Measurements from ENCODE around the gene PMCH.

Gene PMCH

GRCh38 chr12:102204025-102204424, 6.4 kb upstream of the PMCH start:
- no peak for DNase-seq (ENCODE audit: low spot score)
- TF ChIP-seq, protein P1, sequence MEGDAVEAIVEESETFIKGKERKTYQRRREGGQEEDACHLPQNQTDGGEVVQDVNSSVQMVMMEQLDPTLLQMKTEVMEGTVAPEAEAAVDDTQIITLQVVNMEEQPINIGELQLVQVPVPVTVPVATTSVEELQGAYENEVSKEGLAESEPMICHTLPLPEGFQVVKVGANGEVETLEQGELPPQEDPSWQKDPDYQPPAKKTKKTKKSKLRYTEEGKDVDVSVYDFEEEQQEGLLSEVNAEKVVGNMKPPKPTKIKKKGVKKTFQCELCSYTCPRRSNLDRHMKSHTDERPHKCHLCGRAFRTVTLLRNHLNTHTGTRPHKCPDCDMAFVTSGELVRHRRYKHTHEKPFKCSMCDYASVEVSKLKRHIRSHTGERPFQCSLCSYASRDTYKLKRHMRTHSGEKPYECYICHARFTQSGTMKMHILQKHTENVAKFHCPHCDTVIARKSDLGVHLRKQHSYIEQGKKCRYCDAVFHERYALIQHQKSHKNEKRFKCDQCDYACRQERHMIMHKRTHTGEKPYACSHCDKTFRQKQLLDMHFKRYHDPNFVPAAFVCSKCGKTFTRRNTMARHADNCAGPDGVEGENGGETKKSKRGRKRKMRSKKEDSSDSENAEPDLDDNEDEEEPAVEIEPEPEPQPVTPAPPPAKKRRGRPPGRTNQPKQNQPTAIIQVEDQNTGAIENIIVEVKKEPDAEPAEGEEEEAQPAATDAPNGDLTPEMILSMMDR (IDR thresholded peaks at IDR 0.05; ENCODE audit: extremely low read depth, missing control alignments) = no peak

GRCh38 chr12:102202556-102202955, 4.9 kb upstream of the PMCH start:
- TF ChIP-seq, protein P1 (IDR thresholded peaks at IDR 0.05; ENCODE audit: extremely low read depth, missing control alignments) = no peak
- DNase-seq (ENCODE audit: low spot score) = no peak

- DNase-seq (ENCODE audit: low spot score) = no peak
- TF ChIP-seq, protein P1 (IDR thresholded peaks at IDR 0.05; ENCODE audit: extremely low read depth, missing control alignments) = no peak
These were observed 3.9 kb upstream of the PMCH start for GRCh38 chr12:102201436-102202061.

GRCh38 chr12:102195826-102196225, 1.8 kb downstream of the PMCH start:
- TF ChIP-seq, protein P1 (IDR thresholded peaks at IDR 0.05; ENCODE audit: extremely low read depth, missing control alignments) = no peak
- no peak for DNase-seq (ENCODE audit: low spot score)

DNA sequence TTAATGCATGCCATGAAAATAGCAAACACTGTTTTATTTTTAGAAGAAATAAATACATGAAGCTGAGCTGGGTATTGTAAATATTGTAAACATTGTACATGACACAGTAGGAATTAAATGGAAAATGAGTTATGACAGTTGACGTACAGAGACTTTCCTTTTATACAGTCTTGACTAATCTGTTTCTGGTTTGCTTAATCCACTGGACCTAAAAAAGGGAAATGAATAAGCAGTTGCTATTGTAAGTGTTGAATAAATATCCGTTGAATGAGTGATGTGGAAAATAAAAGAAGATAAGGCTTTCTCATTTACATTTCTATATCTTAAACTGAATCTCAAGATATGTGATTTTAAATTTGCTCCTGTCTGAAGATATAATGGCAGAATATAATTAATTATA, 15.0 kb downstream of the PMCH start:
- TF ChIP-seq, protein P1 (IDR thresholded peaks at IDR 0.05; ENCODE audit: extremely low read depth, missing control alignments) = no peak
- DNase-seq (ENCODE audit: low spot score) = no peak

DNA sequence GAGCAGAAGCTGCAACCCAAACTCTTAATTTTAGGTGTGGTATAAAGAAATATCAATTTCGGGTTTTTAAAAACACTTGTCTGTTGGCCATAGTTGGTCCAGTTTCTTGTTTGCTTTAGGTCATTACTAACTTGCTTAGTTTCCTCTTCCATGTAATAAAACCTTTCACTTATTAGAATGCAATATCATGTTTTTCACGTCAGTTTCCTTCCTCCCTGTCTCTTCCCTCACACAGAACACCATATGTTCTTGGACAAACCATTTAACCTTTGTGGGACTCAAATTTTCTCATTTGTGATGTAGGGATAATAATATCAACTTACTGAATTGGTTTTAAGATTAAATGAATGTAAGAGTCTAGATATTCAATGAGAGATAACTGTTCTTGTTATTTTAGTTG, 22.9 kb downstream of the PMCH start:
- DNase-seq (ENCODE audit: low spot score) = no peak
- TF ChIP-seq, protein P1 (IDR thresholded peaks at IDR 0.05; ENCODE audit: extremely low read depth, missing control alignments) = no peak

DNA sequence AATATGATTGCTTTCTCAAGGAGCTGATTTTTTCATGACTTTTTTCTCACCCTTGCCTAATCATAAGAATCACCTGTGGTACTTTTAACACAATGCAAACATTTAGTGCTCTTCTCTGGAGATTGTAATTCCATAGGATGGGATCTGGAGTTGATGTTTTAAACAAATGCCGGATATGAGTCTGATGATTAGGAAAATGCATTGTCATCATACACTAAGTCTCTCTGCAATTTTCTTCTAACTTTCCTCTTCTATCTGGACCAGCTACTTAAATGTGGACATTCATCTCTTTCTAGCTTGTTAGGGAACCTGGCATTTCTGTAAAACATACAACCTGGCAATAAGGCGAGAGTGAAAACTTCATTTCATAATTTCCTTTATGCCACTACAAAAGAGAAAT, 23.5 kb downstream of the PMCH start:
- TF ChIP-seq, protein P1 (IDR thresholded peaks at IDR 0.05; ENCODE audit: extremely low read depth, missing control alignments) = no peak
- DNase-seq (ENCODE audit: low spot score) = no peak
